SK-N-SH (cell line): Measurements from ENCODE around the gene TRIM66.

Source experiments
- CTCF ChIP-seq: fragments of 200-600 bp; sonication (generic); IDR thresholded peaks from 2 replicates; pipeline ENCODE4 v1.6.1; 2017; ENCODE audit warnings: antibody characterized with exemption, mild to moderate bottlenecking, moderate library complexity
- EP300 ChIP-seq, 2 experiments: IDR thresholded peaks; 2 replicates each; pipeline versions ENCODE4 v1.4.0 to v1.6.1; 2012; ENCODE audit warnings: borderline replicate concordance in 1 of 2, low read depth in 1 of 2, low read length in 1 of 2
- EZH2phosphoT487 ChIP-seq: fragments of 200-600 bp; sonication (generic); IDR thresholded peaks from 2 replicates; pipeline ENCODE4 v1.6.1; 2017; ENCODE audit warnings: low read depth, mixed run types, mild to moderate bottlenecking, antibody characterized with exemption, moderate library complexity, borderline replicate concordance
- JUND ChIP-seq: IDR thresholded peaks from 2 replicates; pipeline ENCODE4 v1.4.0; 2012
- POLR2AphosphoS5 ChIP-seq: IDR thresholded peaks from 2 replicates; pipeline ENCODE4 v1.6.1; 2012; ENCODE audit warnings: low read depth, low read length
- REST ChIP-seq: IDR thresholded peaks from 2 replicates; pipeline ENCODE4 v1.6.1; 2012; ENCODE audit warnings: mild to moderate bottlenecking, low read depth, low read length, moderate library complexity
- TAF1 ChIP-seq: IDR thresholded peaks from 2 replicates; pipeline ENCODE4 v1.6.1; 2012; ENCODE audit warnings: low read depth, mild to moderate bottlenecking, low read length, moderate library complexity, borderline replicate concordance
- USF2 ChIP-seq: fragments of 150-350 bp; IDR thresholded peaks from 2 replicates; pipeline ENCODE4 v1.6.1; 2017; ENCODE audit warnings: antibody characterized with exemption, low read length, low read depth, borderline replicate concordance

- TF ChIP-seq TAF1 (no peak), EZH2phosphoT487 (no peak), REST (no peak), CTCF (no peak), USF2 (no peak), JUND (no peak), POLR2AphosphoS5 (no peak), EP300 (IDR thresholded peaks at IDR 0.05; ENCODE audit: borderline replicate concordance in 1 of 2, low read depth in 1 of 2, low read length in 1 of 2) (no peak)
Observed at GRCh38 chr11:8574798-8575197, 107.7 kb downstream of the TRIM66 start.
